A172 (cell line): ENCODE data around the gene SP9. TPM values are rescaled to one million over a fixed set of nuclear protein-coding genes. Genes with fewer than 3 reads are reported as not detected.
A peak's percentile ranks its signal among the peaks of the same experiment; 100 is the strongest.

Experiments
- DNase-seq: peaks from one replicate; pipeline ENCODE4 v3.0.0-alpha.2; 2015; ENCODE audit warnings: low spot score
- total RNA-seq: library from RNA; depleted of rRNA; stranded (reverse); fragments of >200 nt; shearing (Covaris generic); gene quantifications from 2 replicates; pipeline ENCODE4 v1.2.3, GENCODE V29; 2014; rRNA removed

The SP9 gene
- 0.74 TPM in 1 of 2 replicates, not detected in the other for total RNA-seq

- peak; percentile 48 for DNase-seq
Observed at GRCh38 chr2:174334781-174335251, at the start of gene SP9. Gene SP9, plus strand, starts transcription at chr2:174334954. Its CDS starts 139 bp downstream, at chr2:174335093.

- DNase-seq, result no peak
Observed at GRCh38 chr2:174286172-174286571, 48.6 kb upstream of the SP9 start.

GRCh38 chr2:174292908-174293307 is 41.8 kb upstream of the SP9 start:
- no peak for DNase-seq

GRCh38 chr2:174300114-174300513 is 34.6 kb upstream of the SP9 start:
- DNase-seq, result no peak

- no peak for DNase-seq
Observed at GRCh38 chr2:174312581-174313234, 22.0 kb upstream of the SP9 start.

- DNase-seq, result no peak
Observed at GRCh38 chr2:174322149-174322548, 12.6 kb upstream of the SP9 start.

GRCh38 chr2:174322746-174323145 is 12.0 kb upstream of the SP9 start:
- no peak for DNase-seq

GRCh38 chr2:174324530-174324929 is 10.2 kb upstream of the SP9 start:
- DNase-seq, result no peak

GRCh38 chr2:174325373-174326160 is 9.2 kb upstream of the SP9 start:
- DNase-seq, result no peak

GRCh38 chr2:174326161-174327020 is 8.4 kb upstream of the SP9 start:
- no peak for DNase-seq

GRCh38 chr2:174327021-174327840 is 7.5 kb upstream of the SP9 start:
- no peak for DNase-seq

GRCh38 chr2:174327841-174328113 is 7.0 kb upstream of the SP9 start:
- no peak for DNase-seq

- DNase-seq, result no peak
Observed at GRCh38 chr2:174328114-174328960, 6.4 kb upstream of the SP9 start.

- no peak for DNase-seq
Observed at GRCh38 chr2:174328961-174329715, 5.6 kb upstream of the SP9 start.

GRCh38 chr2:174330945-174331594 is 3.7 kb upstream of the SP9 start:
- no peak for DNase-seq

GRCh38 chr2:174331595-174332216 is 3.0 kb upstream of the SP9 start:
- DNase-seq, result no peak

GRCh38 chr2:174332217-174332963 is 2.4 kb upstream of the SP9 start:
- DNase-seq, result no peak

GRCh38 chr2:174333017-174333371 is 1.8 kb upstream of the SP9 start:
- no peak for DNase-seq
